ENCODE data around the gene JUNB. TPM values are rescaled to one million over a fixed set of nuclear protein-coding genes. Genes with fewer than 3 reads are reported as not detected.

Gene JUNB
- total and polyA plus RNA-seq, 10 donors = 57.5 to 363 (median 169) TPM

DNA sequence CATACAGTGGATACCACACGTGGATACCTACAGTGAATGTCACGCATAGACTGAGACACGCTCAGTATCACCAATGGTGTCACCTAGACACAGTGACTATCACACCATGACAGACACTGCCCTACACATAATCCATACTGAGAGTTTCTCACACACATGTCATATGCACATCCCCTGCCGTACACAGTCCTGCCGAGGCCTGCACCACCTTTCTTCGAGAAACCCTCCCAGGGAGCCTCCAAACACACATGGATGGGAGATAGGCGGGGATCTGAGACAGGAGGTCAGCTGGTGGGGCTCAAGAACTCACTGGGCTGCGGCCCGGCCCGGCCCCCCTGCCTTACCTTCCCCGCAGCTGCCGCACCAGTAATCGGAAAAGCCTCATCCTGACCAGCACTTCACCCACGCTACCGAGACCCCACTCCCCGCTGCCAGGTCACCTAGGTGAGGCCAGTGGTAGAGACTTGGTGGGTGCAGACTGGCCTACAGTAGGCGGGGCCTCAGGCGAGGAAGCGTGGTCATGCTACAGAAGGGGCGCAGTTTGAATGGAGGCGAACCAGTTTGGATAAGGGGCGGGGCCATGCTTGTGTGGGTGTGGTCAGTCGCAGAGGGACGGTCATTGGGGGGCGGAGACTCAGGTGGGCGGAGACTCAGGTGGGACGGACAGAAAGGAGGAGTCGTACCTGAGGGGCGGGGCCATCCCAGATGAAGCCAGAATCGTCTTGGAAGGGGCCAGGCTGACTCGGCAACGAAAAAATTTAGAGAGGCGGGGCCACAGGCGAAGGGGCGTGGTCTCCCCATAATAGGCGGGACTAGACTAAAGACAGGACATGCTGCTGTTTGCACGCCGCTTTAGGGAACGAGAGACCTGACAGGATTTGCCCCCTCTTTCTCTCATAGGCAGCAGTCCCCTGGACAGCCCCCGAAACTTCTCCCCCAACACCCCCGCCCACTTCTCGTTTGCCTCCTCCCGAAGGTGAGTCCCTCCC lies 49.1 kb downstream of the JUNB start:
- peak overlapping the region in 4 of 8 donors; percentile 2 to 53 (median 8) for H3K4me3 ChIP-seq
- TF ChIP-seq POLR2A (IDR thresholded peaks at IDR 0.05) (no peak), POLR2AphosphoS5 (IDR thresholded peaks at IDR 0.05) (no peak)
- TF ChIP-seq, protein P1, sequence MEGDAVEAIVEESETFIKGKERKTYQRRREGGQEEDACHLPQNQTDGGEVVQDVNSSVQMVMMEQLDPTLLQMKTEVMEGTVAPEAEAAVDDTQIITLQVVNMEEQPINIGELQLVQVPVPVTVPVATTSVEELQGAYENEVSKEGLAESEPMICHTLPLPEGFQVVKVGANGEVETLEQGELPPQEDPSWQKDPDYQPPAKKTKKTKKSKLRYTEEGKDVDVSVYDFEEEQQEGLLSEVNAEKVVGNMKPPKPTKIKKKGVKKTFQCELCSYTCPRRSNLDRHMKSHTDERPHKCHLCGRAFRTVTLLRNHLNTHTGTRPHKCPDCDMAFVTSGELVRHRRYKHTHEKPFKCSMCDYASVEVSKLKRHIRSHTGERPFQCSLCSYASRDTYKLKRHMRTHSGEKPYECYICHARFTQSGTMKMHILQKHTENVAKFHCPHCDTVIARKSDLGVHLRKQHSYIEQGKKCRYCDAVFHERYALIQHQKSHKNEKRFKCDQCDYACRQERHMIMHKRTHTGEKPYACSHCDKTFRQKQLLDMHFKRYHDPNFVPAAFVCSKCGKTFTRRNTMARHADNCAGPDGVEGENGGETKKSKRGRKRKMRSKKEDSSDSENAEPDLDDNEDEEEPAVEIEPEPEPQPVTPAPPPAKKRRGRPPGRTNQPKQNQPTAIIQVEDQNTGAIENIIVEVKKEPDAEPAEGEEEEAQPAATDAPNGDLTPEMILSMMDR (IDR thresholded peaks at IDR 0.05 in 8 of 11, conservative IDR thresholded peaks at IDR 0.05 in 3 of 11) = no peak
- peaks cover 0 to 42% (median 20%) of the 10 kb centered on the region in 6 donors for H3K4me1 ChIP-seq
- no peak overlapping the region for H3K27ac ChIP-seq
- 19 to 34% (median 28%) methylated on average over 33 to 43 of the region's 43 CpGs for WGBS, 5 donors
- intact Hi-C loops (cut with DNase I; ENCODE audit: low total_unique reads) = no loop called here
- no peak for DNase-seq
- H3K27me3 ChIP-seq (replicated peaks in 1 of 7) = peaks cover 9 to 100% (median 91%) of the 10 kb centered on the region in 7 donors
- H3K9me3 ChIP-seq = peaks cover 0 to 6% (median 0%) of the 10 kb centered on the region in 8 donors
- H3K36me3 ChIP-seq = no peaks in the 10 kb centered on the region

DNA sequence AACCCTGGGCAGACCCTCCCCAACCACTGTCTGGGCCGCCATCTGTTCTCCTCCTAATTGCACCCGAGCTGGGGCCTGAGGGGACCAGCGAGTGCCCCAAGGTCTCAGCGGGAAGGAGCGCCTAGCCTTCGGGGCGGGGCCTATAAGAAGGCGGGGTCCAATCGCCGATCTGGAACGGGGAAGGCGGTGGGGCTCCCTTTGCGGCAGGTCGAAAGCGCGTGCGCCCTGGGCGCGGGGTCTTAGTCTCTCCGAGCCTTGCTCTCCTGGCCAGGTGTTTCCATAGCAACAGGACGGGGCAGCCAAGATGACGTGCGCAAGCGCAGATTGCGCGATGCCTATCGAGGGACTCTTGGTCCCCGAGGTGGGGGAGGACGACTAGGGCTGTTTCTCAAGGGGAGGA lies 49.8 kb downstream of the JUNB start:
- no peaks in the 10 kb centered on the region for H3K36me3 ChIP-seq
- intact Hi-C loops (cut with DNase I; ENCODE audit: low total_unique reads) = no loop called here
- no peak for TF ChIP-seq POLR2AphosphoS5 (IDR thresholded peaks at IDR 0.05)
- TF ChIP-seq, protein P1 (IDR thresholded peaks at IDR 0.05 in 8 of 11, conservative IDR thresholded peaks at IDR 0.05 in 3 of 11) = no peak
- TF ChIP-seq POLR2A (IDR thresholded peaks at IDR 0.05) = no peak
- no peak for DNase-seq
- WGBS, 5 donors = 5 to 7% (median 6%) methylated on average over 23 to 29 of the region's 29 CpGs
- peaks cover 9 to 100% (median 84%) of the 10 kb centered on the region in 7 donors for H3K27me3 ChIP-seq (replicated peaks in 1 of 7)
- H3K4me3 ChIP-seq = peak overlapping the region in 4 of 8 donors; percentile 2 to 53 (median 8)
- peaks cover 0 to 36% (median 20%) of the 10 kb centered on the region in 6 donors for H3K4me1 ChIP-seq
- peaks cover 0 to 5% (median 0%) of the 10 kb centered on the region in 8 donors for H3K9me3 ChIP-seq
- H3K27ac ChIP-seq = no peak overlapping the region

DNA sequence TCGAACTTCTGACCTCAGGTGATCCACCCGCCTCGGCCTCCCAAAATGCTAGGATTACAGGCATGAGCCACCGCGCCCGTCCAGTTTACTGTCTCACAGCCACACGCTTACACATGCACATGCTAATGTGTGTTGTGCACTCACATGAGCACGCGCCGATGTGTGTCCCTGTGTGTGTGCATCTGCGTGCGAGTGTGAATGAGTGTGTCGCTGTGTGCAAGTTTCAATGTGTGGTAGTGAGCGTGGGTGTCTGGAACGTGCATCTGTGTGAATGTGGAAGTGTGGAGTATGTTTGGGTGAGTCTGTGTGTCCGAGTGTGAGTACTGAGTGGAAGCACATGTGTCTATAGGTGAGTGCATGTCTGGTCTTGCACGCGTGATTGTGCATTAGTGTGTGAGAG lies 51.2 kb downstream of the JUNB start:
- H3K9me3 ChIP-seq = peaks cover 0 to 5% (median 0%) of the 10 kb centered on the region in 8 donors
- no peak overlapping the region for H3K4me3 ChIP-seq
- intact Hi-C loops (cut with DNase I; ENCODE audit: low total_unique reads) = no loop called here
- no peak for TF ChIP-seq POLR2A (IDR thresholded peaks at IDR 0.05)
- TF ChIP-seq POLR2AphosphoS5 (IDR thresholded peaks at IDR 0.05) = no peak
- TF ChIP-seq, protein P1 (IDR thresholded peaks at IDR 0.05 in 8 of 11, conservative IDR thresholded peaks at IDR 0.05 in 3 of 11) = no peak
- H3K27ac ChIP-seq = no peak overlapping the region
- H3K4me1 ChIP-seq = peaks cover 4 to 39% (median 24%) of the 10 kb centered on the region in 6 donors
- no peaks in the 10 kb centered on the region for H3K36me3 ChIP-seq
- H3K27me3 ChIP-seq (replicated peaks in 1 of 7) = peaks cover 9 to 100% (median 70%) of the 10 kb centered on the region in 7 donors
- 91 to 95% (median 92%) methylated on average over 18 of the region's 18 CpGs for WGBS, 5 donors
- no peak for DNase-seq

Small RNAs within 50 kb of the gene (microRNA-seq; reads per million reads assigned to microRNA genes)
- gene MIR5684 = 0 reads per million in 3 donors

Small RNAs within 50 kb of the gene (small RNA-seq; reads per million reads assigned to genes)
- gene MIR5684 = 0 reads per million in 4 donors

Other genes with a start within 250 kb of the JUNB start
- gene ZNF564, start 240.0 kb upstream of the JUNB start, total RNA-seq = 10 to 100 TPM; 17.0 to 24.5 (median 21.7) TPM
- gene ZNF564, start 240.0 kb upstream of the JUNB start, polyA plus RNA-seq = 10 to 100 TPM in 1 of 3 donors, 1 to 10 TPM in 2; 5.9 to 11.4 (median 6.5) TPM
- 10 to 100 TPM; 11.6 to 21.7 (median 15.4) TPM for gene ZNF490, start 180.7 kb upstream of the JUNB start, total RNA-seq
- 1 to 10 TPM in 1 of 3 donors, under 1 TPM in 2; 0.77 to 1.1 (median 0.93) TPM for gene ZNF490, start 180.7 kb upstream of the JUNB start, polyA plus RNA-seq
- 10 to 100 TPM; 27.8 to 64.9 (median 33.4) TPM for gene ZNF791, start 180.6 kb upstream of the JUNB start, total RNA-seq
- gene ZNF791, start 180.6 kb upstream of the JUNB start, polyA plus RNA-seq = 10 to 100 TPM in 1 of 3 donors, 1 to 10 TPM in 2; 6.8 to 11.1 (median 7.3) TPM
- gene MAN2B1, start 124.7 kb upstream of the JUNB start, total RNA-seq = 100 to 1,000 TPM; 145 to 288 (median 218) TPM
- 100 to 1,000 TPM in 1 of 3 donors, 10 to 100 TPM in 2; 50.6 to 122 (median 83.3) TPM for gene MAN2B1, start 124.7 kb upstream of the JUNB start, polyA plus RNA-seq
- gene WDR83, start 124.7 kb upstream of the JUNB start, total RNA-seq = 10 to 100 TPM in 6 of 7 donors, 1 to 10 TPM in 1; 6.4 to 15.7 (median 12.9) TPM
- gene WDR83, start 124.7 kb upstream of the JUNB start, polyA plus RNA-seq = 10 to 100 TPM; 17.0 to 19.5 (median 19.0) TPM
- 100 to 1,000 TPM in 3 of 7 donors, 10 to 100 TPM in 4; 86.8 to 158 (median 96.0) TPM for gene DHPS, start 109.6 kb upstream of the JUNB start, total RNA-seq
- 10 to 100 TPM; 55.1 to 76.6 (median 59.3) TPM for gene DHPS, start 109.6 kb upstream of the JUNB start, polyA plus RNA-seq
- not detected for gene GNG14, start 103.5 kb upstream of the JUNB start, total RNA-seq
- not detected for gene GNG14, start 103.5 kb upstream of the JUNB start, polyA plus RNA-seq
- 1 to 10 TPM; 1.7 to 5.3 (median 3.8) TPM for gene FBXW9, start 94.9 kb upstream of the JUNB start, total RNA-seq
- gene FBXW9, start 94.9 kb upstream of the JUNB start, polyA plus RNA-seq = 1 to 10 TPM; 4.8 to 7.4 (median 5.2) TPM
- gene TNPO2, start 67.6 kb upstream of the JUNB start, total RNA-seq = 10 to 100 TPM; 47.5 to 83.6 (median 61.5) TPM
- 10 to 100 TPM; 15.8 to 30.4 (median 22.9) TPM for gene TNPO2, start 67.6 kb upstream of the JUNB start, polyA plus RNA-seq
- gene TRIR, start 56.8 kb upstream of the JUNB start, total RNA-seq = 100 to 1,000 TPM; 127 to 225 (median 150) TPM
- 100 to 1,000 TPM; 346 to 403 (median 386) TPM for gene TRIR, start 56.8 kb upstream of the JUNB start, polyA plus RNA-seq
- gene GET3, start 54.0 kb upstream of the JUNB start, total RNA-seq = 10 to 100 TPM; 32.7 to 50.7 (median 38.4) TPM
- 10 to 100 TPM; 35.4 to 68.0 (median 52.8) TPM for gene GET3, start 54.0 kb upstream of the JUNB start, polyA plus RNA-seq
- not detected for gene BEST2, start 39.7 kb upstream of the JUNB start, total RNA-seq
- gene BEST2, start 39.7 kb upstream of the JUNB start, polyA plus RNA-seq = not detected
- 10 to 100 TPM; 14.8 to 27.4 (median 25.2) TPM for gene HOOK2, start 15.9 kb upstream of the JUNB start, total RNA-seq
- 10 to 100 TPM in 2 of 3 donors, 1 to 10 TPM in 1; 7.1 to 24.3 (median 20.5) TPM for gene HOOK2, start 15.9 kb upstream of the JUNB start, polyA plus RNA-seq
- gene PRDX2, start 10.3 kb downstream of the JUNB start, total RNA-seq = 100 to 1,000 TPM in 6 of 7 donors, 10 to 100 TPM in 1; 97.9 to 203 (median 140) TPM
- 100 to 1,000 TPM in 2 of 3 donors, 10 to 100 TPM in 1; 78.3 to 123 (median 108) TPM for gene PRDX2, start 10.3 kb downstream of the JUNB start, polyA plus RNA-seq
- gene THSD8, start 10.6 kb downstream of the JUNB start, total RNA-seq = 1 to 10 TPM in 4 of 7 donors, not detected in 3; 1.1 to 4.8 (median 3.4) TPM
- 1 to 10 TPM; 5.2 to 9.1 (median 5.7) TPM for gene THSD8, start 10.6 kb downstream of the JUNB start, polyA plus RNA-seq
- 10 to 100 TPM in 6 of 7 donors, 1 to 10 TPM in 1; 9.8 to 15.9 (median 11.7) TPM for gene RNASEH2A, start 15.1 kb downstream of the JUNB start, total RNA-seq
- 10 to 100 TPM in 2 of 3 donors, 1 to 10 TPM in 1; 4.4 to 12.2 (median 11.4) TPM for gene RNASEH2A, start 15.1 kb downstream of the JUNB start, polyA plus RNA-seq
- gene RTBDN, start 43.1 kb downstream of the JUNB start, total RNA-seq = not detected
- gene RTBDN, start 43.1 kb downstream of the JUNB start, polyA plus RNA-seq = not detected
- under 1 TPM in 6 of 7 donors, not detected in 1; 0.23 to 0.65 (median 0.33) TPM for gene MAST1, start 47.0 kb downstream of the JUNB start, total RNA-seq
- gene MAST1, start 47.0 kb downstream of the JUNB start, polyA plus RNA-seq = under 1 TPM in 2 of 3 donors, not detected in 1; 0.12 to 0.32 TPM
- gene DNASE2, start 90.0 kb downstream of the JUNB start, total RNA-seq = 10 to 100 TPM; 20.4 to 36.1 (median 24.4) TPM
- gene DNASE2, start 90.0 kb downstream of the JUNB start, polyA plus RNA-seq = 10 to 100 TPM; 19.5 to 33.9 (median 28.1) TPM
- 10 to 100 TPM in 1 of 7 donors, 1 to 10 TPM in 3, under 1 TPM in 2, not detected in 1; 0.44 to 13.0 (median 2.7) TPM for gene KLF1, start 95.7 kb downstream of the JUNB start, total RNA-seq
- under 1 TPM; 0.13 to 0.67 (median 0.33) TPM for gene KLF1, start 95.7 kb downstream of the JUNB start, polyA plus RNA-seq
- gene GCDH, start 99.7 kb downstream of the JUNB start, total RNA-seq = 10 to 100 TPM; 19.0 to 48.4 (median 29.3) TPM
- 10 to 100 TPM; 16.3 to 29.4 (median 20.1) TPM for gene GCDH, start 99.7 kb downstream of the JUNB start, polyA plus RNA-seq
- gene SYCE2, start 127.8 kb downstream of the JUNB start, total RNA-seq = under 1 TPM in 1 of 7 donors, not detected in 6; 0.74 TPM
- gene SYCE2, start 127.8 kb downstream of the JUNB start, polyA plus RNA-seq = under 1 TPM; 0.29 to 0.85 (median 0.30) TPM
- 10 to 100 TPM; 32.8 to 49.9 (median 42.2) TPM for gene FARSA, start 142.2 kb downstream of the JUNB start, total RNA-seq
- gene FARSA, start 142.2 kb downstream of the JUNB start, polyA plus RNA-seq = 10 to 100 TPM; 25.1 to 55.4 (median 36.3) TPM
- 100 to 1,000 TPM; 306 to 828 (median 571) TPM for gene CALR, start 147.1 kb downstream of the JUNB start, total RNA-seq
- 100 to 1,000 TPM; 150 to 194 (median 193) TPM for gene CALR, start 147.1 kb downstream of the JUNB start, polyA plus RNA-seq
- gene RAD23A, start 154.4 kb downstream of the JUNB start, total RNA-seq = 100 to 1,000 TPM in 1 of 7 donors, 10 to 100 TPM in 6; 80.4 to 109 (median 90.8) TPM
- 100 to 1,000 TPM in 2 of 3 donors, 10 to 100 TPM in 1; 88.6 to 134 (median 115) TPM for gene RAD23A, start 154.4 kb downstream of the JUNB start, polyA plus RNA-seq
- 10 to 100 TPM; 12.8 to 33.4 (median 15.8) TPM for gene GADD45GIP1, start 165.7 kb downstream of the JUNB start, total RNA-seq
- 10 to 100 TPM; 39.7 to 47.9 (median 40.8) TPM for gene GADD45GIP1, start 165.7 kb downstream of the JUNB start, polyA plus RNA-seq
- gene DAND5, start 178.1 kb downstream of the JUNB start, total RNA-seq = not detected
- gene DAND5, start 178.1 kb downstream of the JUNB start, polyA plus RNA-seq = not detected
- gene NFIX, start 204.0 kb downstream of the JUNB start, total RNA-seq = 10 to 100 TPM; 12.3 to 41.4 (median 26.7) TPM
- gene NFIX, start 204.0 kb downstream of the JUNB start, polyA plus RNA-seq = 1 to 10 TPM; 1.1 to 7.7 (median 1.5) TPM